Measurements from ENCODE around the gene CNTLN.

DNA sequence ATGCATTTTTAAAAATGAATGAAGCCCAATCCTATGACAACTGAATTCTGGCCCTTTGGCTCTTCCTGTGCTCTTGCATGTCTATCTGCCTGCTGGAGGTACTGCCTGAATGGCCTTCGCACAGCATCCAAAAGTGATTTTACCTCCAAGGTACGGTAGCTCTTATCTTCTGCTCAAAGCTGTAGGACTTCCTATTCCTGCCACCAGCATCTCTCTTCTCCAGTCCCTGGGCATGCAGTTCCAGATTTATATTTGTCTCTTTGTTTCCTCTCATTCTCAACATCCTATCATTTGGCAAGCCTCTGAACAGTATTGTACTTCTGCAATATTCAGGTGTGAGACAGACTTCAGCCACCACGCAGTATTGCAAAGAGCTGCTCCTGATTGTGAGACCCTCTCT, 400.3 kb downstream of the CNTLN start:
- TF ChIP-seq, protein P1, sequence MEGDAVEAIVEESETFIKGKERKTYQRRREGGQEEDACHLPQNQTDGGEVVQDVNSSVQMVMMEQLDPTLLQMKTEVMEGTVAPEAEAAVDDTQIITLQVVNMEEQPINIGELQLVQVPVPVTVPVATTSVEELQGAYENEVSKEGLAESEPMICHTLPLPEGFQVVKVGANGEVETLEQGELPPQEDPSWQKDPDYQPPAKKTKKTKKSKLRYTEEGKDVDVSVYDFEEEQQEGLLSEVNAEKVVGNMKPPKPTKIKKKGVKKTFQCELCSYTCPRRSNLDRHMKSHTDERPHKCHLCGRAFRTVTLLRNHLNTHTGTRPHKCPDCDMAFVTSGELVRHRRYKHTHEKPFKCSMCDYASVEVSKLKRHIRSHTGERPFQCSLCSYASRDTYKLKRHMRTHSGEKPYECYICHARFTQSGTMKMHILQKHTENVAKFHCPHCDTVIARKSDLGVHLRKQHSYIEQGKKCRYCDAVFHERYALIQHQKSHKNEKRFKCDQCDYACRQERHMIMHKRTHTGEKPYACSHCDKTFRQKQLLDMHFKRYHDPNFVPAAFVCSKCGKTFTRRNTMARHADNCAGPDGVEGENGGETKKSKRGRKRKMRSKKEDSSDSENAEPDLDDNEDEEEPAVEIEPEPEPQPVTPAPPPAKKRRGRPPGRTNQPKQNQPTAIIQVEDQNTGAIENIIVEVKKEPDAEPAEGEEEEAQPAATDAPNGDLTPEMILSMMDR (IDR thresholded peaks at IDR 0.05): no peak
- TF ChIP-seq POLR2AphosphoS5 (IDR thresholded peaks at IDR 0.05): no peak
- TF ChIP-seq POLR2A (IDR thresholded peaks at IDR 0.05): no peak
- no peak for TF ChIP-seq EP300 (IDR thresholded peaks at IDR 0.05)

Measured in suprapubic skin (tissue), 4 donors.